CD14-positive monocyte (primary cell): ENCODE data around the gene ARMC5. TPM values are rescaled to one million over a fixed set of nuclear protein-coding genes. Genes with fewer than 3 reads are reported as not detected.
A peak's percentile ranks its signal among the peaks of the same experiment; 100 is the strongest.

Experiments
- DNase-seq, 3 donors: peaks; one replicate each; pipeline ENCODE4 v3.0.0-alpha.2; 2011 to 2022
- H2AFZ ChIP-seq: 2 replicates; pipeline ENCODE4 v1.6.0; 2012; ENCODE audit warnings: mild to moderate bottlenecking, low read depth, low read length, inconsistent platforms; ENCODE audit not compliant: insufficient read depth, poor library complexity, severe bottlenecking
- H3K27ac ChIP-seq, 2 donors: 1 replicate in 1 of 2; 2 replicates in 1 of 2; pipeline ENCODE4 v1.5.1; 2012 to 2013; ENCODE audit warnings: low read length in 2 of 2, control low read depth in 1 of 2, inconsistent platforms in 1 of 2, low read depth in 1 of 2, mild to moderate bottlenecking in 1 of 2
- H3K27me3 ChIP-seq, 2 donors: one replicate each; pipeline versions ENCODE4 v1.6.0 to v1.6.1; 2011 to 2013; ENCODE audit warnings: low read length in 2 of 2; ENCODE audit not compliant: control insufficient read depth in 2 of 2, insufficient read depth in 2 of 2
- H3K36me3 ChIP-seq, 2 donors: replicated peaks in 1 of 2; 1 replicate in 1 of 2; 2 replicates in 1 of 2; pipeline versions ENCODE4 v1.5.1 to v1.6.1; 2012 to 2013; ENCODE audit warnings: low read length in 2 of 2, control low read depth in 1 of 2, inconsistent platforms in 1 of 2, mild to moderate bottlenecking in 1 of 2; ENCODE audit not compliant: insufficient read depth in 2 of 2, control insufficient read depth in 1 of 2
- H3K4me1 ChIP-seq, 2 donors: 1 replicate in 1 of 2; 2 replicates in 1 of 2; pipeline versions ENCODE4 v1.5.1 to v1.6.1; 2012 to 2013; ENCODE audit warnings: low read length in 2 of 2, control low read depth in 1 of 2, inconsistent platforms in 1 of 2, mild to moderate bottlenecking in 1 of 2, moderate library complexity in 1 of 2; ENCODE audit not compliant: insufficient read depth in 2 of 2, control insufficient read depth in 1 of 2
- H3K4me2 ChIP-seq: replicated peaks from 2 replicates; pipeline ENCODE3; 2012; ENCODE audit warnings: low read length, moderate library complexity, mild to moderate bottlenecking; ENCODE audit not compliant: poor library complexity, severe bottlenecking; ENCODE audit errors: extremely low read depth
- H3K4me3 ChIP-seq, 3 experiments: fragments of 200-600 bp in 1 of 3; sonication (generic) in 1 of 3; replicated peaks in 1 of 3; 1 replicate in 2 of 3; 2 replicates in 1 of 3; pipeline ENCODE4 v1.5.1; 2011 to 2013; ENCODE audit warnings: low read length in 3 of 3, mild to moderate bottlenecking in 3 of 3, control low read depth in 2 of 3, low read depth in 2 of 3, inconsistent platforms in 1 of 3, moderate library complexity in 1 of 3
- H3K79me2 ChIP-seq: 2 replicates; pipeline ENCODE4 v1.6.0; 2012; ENCODE audit warnings: mild to moderate bottlenecking, control low read depth, inconsistent platforms, low read length, moderate library complexity; ENCODE audit not compliant: insufficient read depth
- H3K9ac ChIP-seq: 2 replicates; pipeline ENCODE4 v1.6.0; 2017; ENCODE audit warnings: low read length, mild to moderate bottlenecking; ENCODE audit not compliant: insufficient read depth, poor library complexity, severe bottlenecking
- H3K9me3 ChIP-seq, 2 donors: replicated peaks in 1 of 2; 1 replicate in 1 of 2; 2 replicates in 1 of 2; pipeline versions ENCODE4 v1.5.1 to v1.6.1; 2012 to 2013; ENCODE audit warnings: low read length in 2 of 2, control low read depth in 1 of 2; ENCODE audit not compliant: control insufficient read depth in 1 of 2, insufficient read depth in 1 of 2
- H4K20me1 ChIP-seq: 2 replicates; pipeline ENCODE4 v1.6.0; 2012; ENCODE audit warnings: mild to moderate bottlenecking, low read length, control low read depth, moderate library complexity; ENCODE audit not compliant: insufficient read depth
- H3K27ac Mint-ChIP-seq, 7 donors: one replicate each; pipeline ENCODE4 v1.8.0; 2020; ENCODE audit warnings: mild to moderate bottlenecking in 7 of 7, mixed read lengths in 7 of 7, moderate library complexity in 6 of 7, inconsistent platforms in 2 of 7
- H3K27me3 Mint-ChIP-seq, 3 donors: one replicate each; pipeline ENCODE4 v1.8.0; 2021 to 2022; ENCODE audit warnings: low read depth in 3 of 3, mild to moderate bottlenecking in 3 of 3, mixed read lengths in 3 of 3, moderate library complexity in 3 of 3, inconsistent platforms in 1 of 3
- H3K36me3 Mint-ChIP-seq, 2 donors: one replicate each; pipeline ENCODE4 v1.8.0; 2020; ENCODE audit warnings: mixed read lengths in 2 of 2, inconsistent platforms in 1 of 2, mild to moderate bottlenecking in 1 of 2
- H3K4me1 Mint-ChIP-seq: one replicate; pipeline ENCODE4 v1.8.0; 2020; ENCODE audit warnings: mild to moderate bottlenecking, mixed read lengths
- H3K4me3 Mint-ChIP-seq, 2 donors: one replicate each; pipeline ENCODE4 v1.8.0; 2020; ENCODE audit warnings: mild to moderate bottlenecking in 2 of 2, mixed read lengths in 2 of 2, moderate library complexity in 1 of 2
- H3K9me3 Mint-ChIP-seq, 7 donors: one replicate each; pipeline ENCODE4 v1.8.0; 2020 to 2022; ENCODE audit warnings: mixed read lengths in 7 of 7, mild to moderate bottlenecking in 6 of 7, moderate library complexity in 6 of 7, inconsistent platforms in 2 of 7
- CTCF ChIP-seq: fragments of 200-600 bp; IDR thresholded peaks from one replicate; pipeline ENCODE4 v1.8.0; 2022; ENCODE audit warnings: antibody characterized with exemption, mild to moderate bottlenecking
- WGBS: methylation state at CpG from one replicate; pipeline ENCODE4 v1.1.5; 2013; ENCODE audit warnings: missing lambda C conversion rate; ENCODE audit not compliant: insufficient coverage; 5-methylcytosine and 5-hydroxymethylcytosine counted together
- intact Hi-C, 2 donors: fragments of 100-400 bp; cut with micrococcal nuclease; formaldehyde crosslinking; loops; one replicate each; pipeline versions ENCODE4 v1.15.0 to v1.15.1; 2023
- polyA plus RNA-seq, 3 donors: library from polyadenylated mRNA; depleted of rRNA in 1 of 3; unstranded in 2 of 3; stranded (reverse) in 1 of 3; fragments of 300-500 nt in 2 of 3; fragments of >200 nt in 1 of 3; fragmentation: Illumina TruSeq in 2 of 3; gene quantifications; 1 replicate in 2 of 3; 2 replicates in 1 of 3; pipeline ENCODE4 v1.2.3, GENCODE V29; 2012 to 2021

Gene ARMC5
- polyA plus RNA-seq, 3 donors, result 2.9 to 9.3 (median 4.2) TPM

- Mint-ChIP-seq H3K4me1 (peaks cover 30% of the 10 kb centered on the region), H3K27ac (peak overlapping the region in 2 of 7 donors; percentile 8 to 80), H3K36me3 (peaks cover 45 to 60% of the 10 kb centered on the region in 2 donors), H3K4me3 (no peak overlapping the region), H3K9me3 (no peaks in the 10 kb centered on the region), H3K27me3 (peaks cover 0 to 4% (median 2%) of the 10 kb centered on the region in 3 donors)
- no peak overlapping the region for H3K4me3 ChIP-seq
- no peak for DNase-seq
- 99% methylated on average over 14 of the region's 17 CpGs for WGBS
- no peaks in the 10 kb centered on the region for H3K9me3 ChIP-seq
- H2AFZ ChIP-seq, result no peak overlapping the region
- no peak overlapping the region for H3K4me2 ChIP-seq
- TF ChIP-seq CTCF, result no peak
- peaks cover 34 to 60% of the 10 kb centered on the region in 2 donors for H3K36me3 ChIP-seq
- no peak overlapping the region for H3K27ac ChIP-seq
- intact Hi-C loops, result no loop called here
- H3K4me1 ChIP-seq, result peaks cover 9 to 11% of the 10 kb centered on the region in 2 donors
- peaks cover 11% of the 10 kb centered on the region for H4K20me1 ChIP-seq
- H3K27me3 ChIP-seq, result no peaks in the 10 kb centered on the region
- no peak overlapping the region for H3K9ac ChIP-seq
- H3K79me2 ChIP-seq, result peaks cover 11% of the 10 kb centered on the region
These were observed 5.5 kb downstream of the ARMC5 start for GRCh38 chr16:31464781-31465260.

GRCh38 chr16:31465788-31466370 is 6.6 kb downstream of the ARMC5 start:
- peaks cover 3 to 4% (median 4%) of the 10 kb centered on the region in 3 donors for H3K27me3 Mint-ChIP-seq
- H3K36me3 Mint-ChIP-seq, result peaks cover 45 to 60% of the 10 kb centered on the region in 2 donors
- Histone ChIP-seq H3K4me3 (no peak overlapping the region), H3K9ac (no peak overlapping the region), H3K4me1 (peaks cover 0 to 3% of the 10 kb centered on the region in 2 donors), H3K27ac (no peak overlapping the region), H2AFZ (no peak overlapping the region), H3K9me3 (no peaks in the 10 kb centered on the region), H3K4me2 (no peak overlapping the region), H4K20me1 (peaks cover 4% of the 10 kb centered on the region), H3K79me2 (peaks cover 3% of the 10 kb centered on the region), H3K36me3 (peaks cover 34 to 60% of the 10 kb centered on the region in 2 donors), H3K27me3 (no peaks in the 10 kb centered on the region)
- no peak for DNase-seq
- intact Hi-C loops, result no loop called here
- no peaks in the 10 kb centered on the region for H3K9me3 Mint-ChIP-seq
- peak overlapping the region; percentile 47 to 80 for H3K4me3 Mint-ChIP-seq
- peak overlapping the region in 1 of 7 donors; percentile 25 for H3K27ac Mint-ChIP-seq
- WGBS, result 61% methylated on average over 20 of the region's 20 CpGs
- TF ChIP-seq CTCF, result no peak
- H3K4me1 Mint-ChIP-seq, result peaks cover 21% of the 10 kb centered on the region
